GM12891 (cell line): ENCODE measurements around the gene C16orf90.

Source experiments
- PAX5 ChIP-seq: IDR thresholded peaks from 2 replicates; pipeline ENCODE4 v1.6.1; 2011; ENCODE audit warnings: low read length, moderate library complexity, mild to moderate bottlenecking; ENCODE audit not compliant: insufficient read depth, severe bottlenecking
- POLR2A ChIP-seq: IDR thresholded peaks from 2 replicates; pipeline ENCODE4 v1.6.1; 2011; ENCODE audit warnings: low read depth, low read length, control low read depth
- POLR2AphosphoS5 ChIP-seq: IDR thresholded peaks from 2 replicates; pipeline ENCODE4 v1.6.1; 2011; ENCODE audit warnings: low read depth, low read length, control low read depth
- POU2F2 ChIP-seq: IDR thresholded peaks from 2 replicates; pipeline ENCODE4 v1.6.1; 2011; ENCODE audit warnings: low read depth, mild to moderate bottlenecking, control low read depth, low read length, moderate library complexity
- SPI1 ChIP-seq: IDR thresholded peaks from 2 replicates; pipeline ENCODE4 v1.6.1; 2011; ENCODE audit warnings: low read depth, low read length, control low read depth
- TAF1 ChIP-seq: IDR thresholded peaks from 2 replicates; pipeline ENCODE4 v1.6.1; 2011; ENCODE audit warnings: low read depth, low read length, control low read depth

DNA sequence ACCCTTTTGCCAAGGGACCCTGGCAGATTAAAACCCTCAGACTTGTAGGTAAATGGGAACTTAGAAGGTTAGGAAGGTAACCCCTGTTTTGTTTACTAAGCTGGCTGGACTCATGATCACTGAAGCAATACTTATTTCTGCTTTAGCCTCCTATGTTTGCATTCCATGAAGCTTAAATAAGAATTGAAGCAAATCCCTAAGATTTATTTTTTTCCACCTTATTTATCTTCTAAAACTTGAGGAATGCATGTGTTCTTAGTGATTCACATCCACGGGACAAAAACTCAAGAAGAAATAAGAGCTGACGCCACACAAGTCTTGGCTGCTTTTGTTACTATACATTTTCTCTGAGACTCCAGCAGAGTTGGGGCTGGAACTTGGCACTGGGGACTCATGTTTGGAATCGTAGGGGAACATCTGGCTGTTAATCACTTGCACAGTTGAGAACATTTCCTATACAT is 41.0 kb upstream of the C16orf90 start:
- TF ChIP-seq POLR2A = no peak
- TF ChIP-seq TAF1 = no peak
- no peak for TF ChIP-seq SPI1
- TF ChIP-seq POLR2AphosphoS5 = no peak
- TF ChIP-seq POU2F2 = no peak
- TF ChIP-seq PAX5 = no peak
